Measurements from ENCODE around the gene FSHR. TPM values are rescaled to one million over a fixed set of nuclear protein-coding genes. Genes with fewer than 3 reads are reported as not detected.
A peak's percentile ranks its signal among the peaks of the same experiment; 100 is the strongest.

Gene FSHR
- total RNA-seq, 2 donors from 2014 or later: not detected

DNA sequence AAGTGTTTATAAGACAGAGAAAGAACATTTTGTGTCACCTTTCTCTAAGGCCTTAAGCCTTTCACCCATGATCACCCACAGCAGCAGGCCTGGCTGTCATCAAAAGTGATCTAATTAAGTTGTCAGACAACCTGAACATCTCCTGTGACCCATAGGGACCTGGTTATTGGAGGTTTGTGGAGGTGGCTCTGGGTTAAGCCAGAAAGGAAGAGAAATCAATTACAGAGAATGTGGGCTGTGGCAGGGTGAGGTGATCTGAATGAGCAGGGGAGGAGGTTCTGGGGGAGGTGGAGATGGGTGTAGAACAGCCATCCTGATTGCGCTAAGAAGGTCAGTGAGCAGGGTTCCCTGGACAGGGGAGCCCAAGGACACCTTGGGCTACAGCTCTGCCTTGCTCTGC lies 170.8 kb downstream of the FSHR start:
- DNase-seq: no peak
- intact Hi-C loops (cut with DNase I, micrococcal nuclease): no loop called here
- no peak for ATAC-seq

DNA sequence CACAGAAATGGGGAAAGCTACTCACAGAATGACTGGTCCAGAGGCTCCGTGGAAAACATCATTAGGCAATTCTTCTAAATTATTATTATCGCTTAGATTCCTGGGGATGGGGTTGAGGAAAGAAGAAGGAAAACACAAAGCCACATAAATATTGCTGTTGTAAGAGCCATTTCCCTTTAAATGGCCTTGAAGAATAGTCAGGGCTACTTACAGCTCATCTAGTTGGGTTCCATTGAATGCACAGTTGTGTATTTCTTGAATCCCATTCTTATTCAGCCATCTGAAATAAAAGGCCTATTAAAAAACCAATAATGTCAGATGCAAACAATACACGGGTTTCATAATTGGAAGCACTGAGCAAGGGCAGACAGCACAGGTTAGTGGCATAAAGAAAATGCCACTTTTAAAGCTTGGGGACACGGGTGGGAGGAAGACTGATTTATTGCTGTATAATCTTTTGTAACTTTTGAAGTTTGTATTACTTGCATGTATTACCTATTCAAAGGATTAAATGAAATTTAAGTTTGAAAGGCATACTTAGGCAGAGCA lies 171.4 kb downstream of the FSHR start:
- DNase-seq (no peak), ATAC-seq (no peak)
- intact Hi-C loops (cut with DNase I, micrococcal nuclease): no loop called here

DNA sequence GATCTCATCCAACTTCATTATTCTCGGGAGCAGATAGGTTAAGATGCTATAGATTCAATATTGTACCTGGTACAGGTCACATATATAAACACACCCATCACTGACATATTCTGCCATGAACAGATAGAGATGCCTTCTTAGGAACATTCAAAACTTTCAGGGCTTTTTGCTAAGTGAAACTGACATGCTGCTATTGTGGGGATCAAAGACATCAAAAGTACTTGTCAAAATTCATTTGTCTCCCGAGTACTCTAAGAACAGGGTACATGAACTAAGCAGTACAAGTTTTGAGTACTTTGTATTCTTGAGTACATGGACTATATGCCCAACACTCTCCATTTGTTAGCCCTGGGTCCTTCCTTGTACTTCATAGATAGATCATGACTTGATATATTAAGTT lies 173.5 kb downstream of the FSHR start:
- ATAC-seq (no peak), DNase-seq (no peak)
- intact Hi-C loops (cut with DNase I, micrococcal nuclease): no loop called here

DNA sequence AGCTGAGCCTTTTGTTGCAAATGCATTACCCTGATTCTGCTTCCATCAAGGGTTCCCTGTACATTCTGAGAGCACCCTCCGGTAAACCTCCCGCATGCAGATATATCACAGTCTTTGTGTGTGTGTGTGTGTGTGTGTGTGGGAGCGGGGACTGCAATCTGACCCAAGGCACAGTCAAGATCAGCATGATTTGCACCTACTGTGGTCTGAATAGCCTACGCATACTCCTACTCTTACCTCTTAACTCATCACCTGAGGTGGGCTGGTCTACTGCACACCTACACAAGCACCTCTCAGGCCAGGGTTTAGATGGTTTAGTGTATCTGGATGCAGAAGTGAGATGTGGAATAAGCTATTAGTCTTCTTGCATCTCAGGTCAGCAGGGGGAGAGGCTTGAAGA lies 174.6 kb downstream of the FSHR start:
- ATAC-seq: no peak
- intact Hi-C loops (cut with DNase I, micrococcal nuclease): no loop called here
- no peak for DNase-seq

DNA sequence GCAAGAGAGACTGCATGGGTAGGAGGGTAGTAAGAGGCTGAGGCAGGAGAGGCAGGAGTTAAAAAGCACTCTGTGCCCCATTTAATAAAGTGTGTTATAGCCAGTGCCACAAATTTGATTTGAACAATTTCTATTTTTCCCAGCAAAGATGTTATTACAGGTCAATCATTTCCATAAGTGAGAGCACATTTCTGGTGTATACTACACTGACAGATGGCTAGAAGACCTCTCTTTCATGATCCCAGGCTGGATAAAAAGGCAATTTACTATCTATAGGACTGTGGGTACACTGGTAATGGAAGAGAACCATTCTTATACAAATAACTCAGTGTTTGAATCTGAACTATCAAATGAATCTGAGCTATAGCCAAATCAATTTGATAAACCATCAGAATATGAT lies 176.2 kb downstream of the FSHR start:
- DNase-seq (no peak), ATAC-seq (no peak)
- intact Hi-C loops (cut with DNase I, micrococcal nuclease): no loop called here

DNA sequence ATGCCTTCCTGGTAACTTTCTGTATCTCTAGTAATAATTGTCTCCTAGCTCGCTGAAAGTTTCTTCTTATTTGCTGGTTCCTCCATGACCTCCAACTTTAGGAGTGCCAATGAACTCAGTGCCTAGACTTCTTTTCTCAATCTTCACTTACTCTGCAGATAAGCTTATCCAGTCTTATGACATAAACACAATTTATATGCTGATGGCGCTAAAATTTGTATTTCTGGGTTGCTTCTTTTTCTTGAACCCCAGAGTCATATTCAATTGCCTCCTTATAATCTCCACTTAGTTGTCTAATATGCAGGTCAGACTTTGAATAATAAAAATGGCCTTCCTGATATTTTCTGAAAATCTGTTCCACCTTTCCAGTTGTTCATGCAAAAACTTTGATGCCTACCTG lies 182.5 kb downstream of the FSHR start:
- no peak for DNase-seq
- no peak for ATAC-seq
- intact Hi-C loops (cut with DNase I, micrococcal nuclease): no loop called here

DNA sequence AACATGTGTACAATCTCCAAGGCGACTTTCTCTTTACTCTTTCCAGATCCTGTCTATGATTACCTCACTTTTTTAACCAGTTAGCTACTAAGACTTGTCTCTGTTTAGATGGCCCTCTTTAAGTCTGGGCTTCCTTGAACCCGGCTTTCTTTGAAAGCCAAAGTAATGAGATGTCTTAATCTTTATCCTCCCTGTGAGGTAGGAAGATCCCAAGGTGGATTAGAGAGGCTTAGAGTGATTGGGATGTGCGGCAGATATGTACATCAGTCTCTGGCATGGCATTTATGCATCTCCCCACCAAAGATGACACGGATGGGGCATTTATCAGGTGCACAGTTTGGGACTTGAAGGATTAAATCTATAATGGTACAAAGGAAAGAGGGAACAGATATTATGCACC lies 186.3 kb downstream of the FSHR start:
- intact Hi-C loops (cut with DNase I, micrococcal nuclease): no loop called here
- ATAC-seq (no peak), DNase-seq (no peak)

DNA sequence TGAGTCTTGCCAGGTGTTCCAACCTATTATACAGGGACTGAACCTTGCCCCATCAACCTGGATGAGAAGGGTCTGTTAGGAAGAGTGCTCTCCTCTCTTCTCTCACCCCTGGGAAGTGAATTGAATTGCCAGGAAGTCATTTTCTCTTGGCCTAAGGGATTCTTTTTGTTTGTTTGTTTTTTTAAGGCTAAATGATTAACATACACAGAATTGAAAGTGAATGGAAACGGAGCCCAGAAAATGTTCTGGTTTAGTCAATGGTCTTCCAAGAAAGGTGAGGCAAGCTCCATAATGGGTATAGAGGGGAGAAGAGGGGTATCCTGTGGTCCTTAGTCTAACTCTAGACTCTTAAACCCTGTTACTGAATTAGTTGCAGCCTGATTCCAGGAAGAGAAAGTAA lies 189.1 kb downstream of the FSHR start:
- intact Hi-C loops (cut with DNase I, micrococcal nuclease): no loop called here
- ATAC-seq: no peak
- DNase-seq: no peak

DNA sequence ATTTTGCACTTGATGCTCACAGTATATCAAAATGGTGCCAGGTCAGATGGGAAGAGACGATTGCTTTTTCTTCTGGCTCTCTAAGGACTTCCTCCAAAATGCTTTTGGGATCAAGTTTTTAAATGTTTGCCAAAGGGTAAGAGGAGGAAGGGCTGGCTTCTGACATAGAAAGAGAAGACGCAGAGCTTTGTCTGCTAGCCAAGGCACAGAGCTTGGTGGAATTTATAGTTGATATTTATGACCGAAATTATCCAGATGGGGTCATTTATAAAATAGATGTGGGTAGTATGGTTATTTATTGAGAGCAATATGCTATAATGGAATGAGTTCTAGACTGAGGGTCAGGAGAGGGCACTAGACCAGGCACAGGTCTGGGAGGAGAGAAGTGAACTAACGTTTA lies 193.3 kb downstream of the FSHR start:
- no peak for ATAC-seq
- no peak for DNase-seq
- intact Hi-C loops (cut with DNase I, micrococcal nuclease): no loop called here

DNA sequence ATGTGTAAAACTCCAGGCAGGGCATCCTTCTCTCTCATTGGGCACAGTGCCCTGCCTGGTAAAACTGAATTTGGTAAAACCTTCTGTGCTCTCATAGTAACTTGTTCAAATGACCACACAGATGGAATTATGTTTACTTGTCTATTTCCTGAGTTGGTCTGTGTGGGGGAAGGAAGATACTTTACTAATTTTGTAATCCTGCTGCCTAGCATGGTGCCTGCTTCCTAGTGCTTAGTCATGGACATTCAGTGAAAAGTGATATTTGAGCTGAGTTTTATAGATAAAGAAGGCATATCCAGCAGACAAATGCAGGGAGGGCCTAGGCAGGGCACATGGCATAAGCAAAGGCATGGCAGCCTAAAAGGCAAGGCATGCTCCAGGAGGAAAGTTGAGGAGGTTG lies 199.4 kb downstream of the FSHR start:
- intact Hi-C loops (cut with DNase I, micrococcal nuclease): no loop called here
- DNase-seq: no peak
- ATAC-seq: no peak

DNA sequence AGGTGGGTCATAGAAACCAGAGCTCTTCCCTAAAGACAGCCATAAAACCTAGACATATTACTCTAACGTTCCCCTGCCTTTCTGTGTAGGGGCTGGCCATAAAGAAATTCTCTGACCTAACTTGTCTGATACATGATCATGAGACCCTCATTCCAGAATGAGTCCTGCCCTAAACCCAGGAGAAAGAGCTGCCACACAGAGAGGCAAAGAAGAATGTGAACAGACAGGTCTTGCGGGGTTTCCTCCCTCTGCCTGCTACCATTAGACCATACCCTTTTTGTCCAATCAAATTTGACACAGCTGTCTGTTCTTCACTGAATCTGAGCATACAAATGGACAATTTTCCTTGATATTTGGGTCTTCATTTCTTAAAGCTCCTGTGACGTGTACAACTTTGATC lies 200.0 kb downstream of the FSHR start:
- ATAC-seq: no peak
- DNase-seq: no peak
- intact Hi-C loops (cut with DNase I, micrococcal nuclease): no loop called here

DNA sequence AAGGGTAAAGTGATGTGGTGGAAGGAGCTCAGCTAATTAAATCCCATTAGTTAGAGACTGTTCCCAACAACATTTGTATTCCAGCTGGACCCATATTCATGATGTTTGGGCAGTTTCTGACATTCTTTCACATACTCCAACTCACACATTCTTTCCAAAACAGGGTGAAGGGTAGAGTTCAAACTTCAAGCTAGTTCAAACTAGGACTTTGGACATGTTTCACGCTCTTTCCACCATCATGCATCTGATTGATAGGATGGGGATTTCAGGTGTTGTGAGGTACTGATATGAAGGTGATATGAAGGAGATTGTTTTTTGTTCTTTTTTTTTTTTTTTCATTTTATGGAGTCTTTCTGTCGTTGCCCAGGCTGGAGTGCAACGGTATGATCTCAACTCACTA lies 201.7 kb downstream of the FSHR start:
- DNase-seq (no peak), ATAC-seq (no peak)

DNA sequence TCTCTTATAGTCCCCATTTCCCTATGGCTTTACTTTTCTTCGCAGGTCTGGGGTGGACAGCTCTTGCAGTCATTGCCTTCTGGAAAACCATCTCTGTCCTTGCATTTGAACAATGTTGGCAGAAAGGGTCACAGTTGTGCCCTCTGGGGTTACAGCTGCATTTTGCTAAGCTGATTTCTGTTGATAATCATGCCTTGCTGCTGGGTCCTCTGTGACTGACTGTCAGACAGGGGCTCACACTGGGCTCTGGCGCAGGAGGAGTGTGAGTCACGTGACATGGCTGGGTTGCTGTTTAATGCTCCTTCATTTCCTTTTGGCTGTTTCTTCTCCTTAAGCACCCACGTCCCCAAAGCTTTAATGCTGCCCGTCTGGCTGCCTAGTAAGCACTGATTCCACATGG lies 202.2 kb downstream of the FSHR start:
- no peak for ATAC-seq
- DNase-seq: no peak
- intact Hi-C loops (cut with DNase I, micrococcal nuclease): no loop called here

More for the DNA sequence above, 201.7 kb downstream of the FSHR start:
- intact Hi-C loops (cut with DNase I, micrococcal nuclease): no loop called here

DNA sequence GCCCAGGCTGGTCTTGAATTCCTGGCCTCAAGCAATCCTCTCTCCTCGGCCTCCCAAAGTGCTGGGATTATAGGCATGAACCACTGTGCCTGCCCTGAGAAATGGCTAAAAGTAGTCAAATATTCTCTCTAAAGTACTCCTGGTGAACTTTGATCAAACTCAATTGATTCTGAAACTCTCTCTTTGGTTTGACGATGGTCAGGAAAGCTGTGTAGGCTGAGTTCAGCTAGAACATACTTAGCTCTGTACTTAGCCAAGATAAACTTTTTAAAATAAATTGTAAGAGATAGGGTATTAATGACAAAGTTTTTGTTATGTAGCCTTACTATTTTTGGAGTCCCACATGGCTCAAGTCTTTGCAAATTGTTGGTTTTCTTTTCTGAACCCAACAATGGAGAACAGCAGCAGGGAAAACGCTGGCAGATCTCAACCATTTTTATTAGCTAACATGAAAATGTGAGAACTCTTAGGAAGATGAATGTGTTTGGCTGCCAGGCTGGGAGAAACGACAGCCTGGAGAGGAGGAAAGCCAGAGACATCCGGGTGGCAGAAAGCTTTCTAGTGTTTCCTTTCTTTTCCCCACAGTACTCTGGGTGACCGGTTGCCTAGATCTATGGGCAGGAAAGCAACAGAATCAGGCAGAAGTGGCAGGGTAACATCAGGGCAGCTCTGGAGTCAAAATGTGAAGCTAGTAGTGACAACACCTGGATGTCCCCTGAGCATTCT lies 205.8 kb downstream of the FSHR start:
- DNase-seq (no peak), ATAC-seq (no peak)
- intact Hi-C loops (cut with DNase I, micrococcal nuclease): loop anchor here in 1 of 2 donors (5.0 kb wide), 1 partner anchor 1454 kb away; no protein-coding TSS in a partner anchor

DNA sequence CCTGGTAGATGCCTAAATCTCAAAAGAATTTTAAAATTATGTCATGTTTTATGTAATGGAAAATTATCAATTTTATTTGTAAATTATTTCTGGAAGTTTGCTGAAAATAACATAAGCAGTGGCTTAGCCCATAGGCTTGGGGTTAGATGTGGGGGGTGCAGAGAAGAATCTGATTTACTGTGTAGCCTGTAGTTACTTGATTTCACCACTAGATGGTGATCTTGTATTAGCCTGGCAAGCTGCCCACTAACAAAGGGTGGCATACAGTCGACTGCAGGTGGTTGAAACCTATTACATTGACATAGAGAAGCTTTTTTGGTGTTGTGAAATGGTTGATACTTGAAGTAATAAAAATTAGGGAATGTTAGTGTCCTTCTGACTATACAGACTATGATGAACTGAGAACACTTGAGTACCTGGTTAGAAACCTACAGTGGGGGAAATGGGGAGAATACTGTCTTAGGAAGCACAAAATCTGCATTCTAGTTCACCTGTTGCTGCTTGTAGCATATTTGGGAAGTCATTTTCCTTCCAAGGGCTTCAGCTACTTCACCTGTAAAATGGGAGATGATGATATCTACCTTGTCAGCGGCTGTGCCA lies 207.8 kb downstream of the FSHR start:
- ATAC-seq (peak; percentile 81), DNase-seq (peak in 1 of 2 donors; percentile 7)
- intact Hi-C loops (cut with DNase I, micrococcal nuclease): loop anchor here in 1 of 2 donors (5.0 kb wide), 1 partner anchor 1456 kb away; no protein-coding TSS in a partner anchor

DNA sequence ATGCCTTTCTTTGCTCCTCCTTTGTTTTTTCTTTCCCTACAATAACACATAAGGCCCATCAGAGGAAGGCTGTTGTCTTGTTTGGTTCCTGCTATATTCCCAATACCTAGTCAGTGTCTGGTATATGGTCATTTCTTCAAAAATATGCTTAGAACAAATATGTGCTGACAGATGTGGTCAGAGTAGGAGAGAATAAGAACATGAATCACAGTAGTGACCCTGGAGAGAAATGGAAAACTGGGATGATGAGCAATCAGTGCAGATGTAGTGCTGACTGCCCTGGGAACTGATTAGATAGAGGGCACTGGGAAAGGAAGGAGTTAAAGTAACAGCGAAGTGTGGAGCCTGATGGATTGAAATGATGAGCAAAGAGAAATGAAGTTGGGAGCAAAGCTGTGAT lies 209.4 kb downstream of the FSHR start:
- DNase-seq (no peak), ATAC-seq (no peak)
- intact Hi-C loops (cut with DNase I, micrococcal nuclease): loop anchor here in 1 of 2 donors (5.0 kb wide), 1 partner anchor 1457 kb away; no protein-coding TSS in a partner anchor

DNA sequence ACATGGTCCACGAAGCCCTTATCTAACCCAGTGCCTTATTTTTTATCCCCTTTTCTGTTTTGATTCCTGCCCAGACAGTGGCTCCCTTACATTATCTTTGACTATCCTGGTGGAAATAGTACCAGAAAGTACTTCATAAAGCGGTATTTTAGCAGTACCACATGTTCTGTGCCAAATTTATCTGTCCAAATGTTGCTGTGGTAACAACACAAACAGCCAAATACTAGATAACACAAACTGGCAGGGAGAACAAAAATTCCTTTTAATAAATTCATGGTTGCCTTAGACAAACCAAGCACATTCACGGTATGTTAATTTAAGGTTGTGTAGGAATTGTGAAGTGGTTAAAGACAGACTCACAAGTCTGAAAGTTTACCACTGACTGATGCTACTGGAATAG lies 210.9 kb downstream of the FSHR start:
- no peak for ATAC-seq
- intact Hi-C loops (cut with DNase I, micrococcal nuclease): no loop called here
- DNase-seq: no peak

DNA sequence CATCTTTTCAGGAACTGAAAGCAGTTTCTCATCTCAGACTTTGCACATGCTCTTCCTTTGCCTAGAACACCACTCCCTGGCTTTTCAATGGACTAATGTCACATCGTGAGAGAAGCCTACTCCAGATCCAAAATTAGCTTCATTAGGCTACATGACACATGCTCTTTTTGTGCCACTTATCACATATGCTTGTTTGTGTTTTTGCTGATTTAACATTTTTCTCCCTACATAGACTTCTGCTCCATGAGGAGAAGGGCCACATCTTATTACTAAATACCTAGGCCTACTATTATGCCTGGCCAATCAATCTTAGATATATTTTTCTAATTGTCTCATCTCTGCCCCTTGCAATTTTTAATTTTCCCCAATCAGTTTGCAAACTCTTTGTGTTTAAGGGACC lies 212.4 kb downstream of the FSHR start:
- intact Hi-C loops (cut with DNase I, micrococcal nuclease): no loop called here
- DNase-seq (no peak), ATAC-seq (no peak)

DNA sequence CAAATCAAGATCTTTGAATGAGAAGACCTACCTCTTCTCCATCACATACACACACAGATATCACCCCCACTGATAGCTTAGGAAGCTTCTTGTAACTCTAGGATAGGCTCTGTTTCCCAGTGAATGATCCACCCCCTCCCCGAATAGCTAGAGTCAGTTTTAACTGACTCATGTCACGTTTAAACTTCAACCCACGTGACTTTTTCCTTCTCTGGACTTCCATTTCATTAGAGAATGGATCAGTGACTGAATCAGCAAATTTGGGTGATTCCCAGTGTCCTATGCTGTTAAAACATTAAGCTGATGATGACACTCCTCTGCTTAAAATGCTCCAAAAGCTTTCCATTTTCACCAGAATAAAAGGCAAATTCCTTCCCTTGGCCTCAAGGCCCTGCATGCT lies 212.9 kb downstream of the FSHR start:
- no peak for ATAC-seq
- DNase-seq: no peak
- intact Hi-C loops (cut with DNase I, micrococcal nuclease): no loop called here

DNA sequence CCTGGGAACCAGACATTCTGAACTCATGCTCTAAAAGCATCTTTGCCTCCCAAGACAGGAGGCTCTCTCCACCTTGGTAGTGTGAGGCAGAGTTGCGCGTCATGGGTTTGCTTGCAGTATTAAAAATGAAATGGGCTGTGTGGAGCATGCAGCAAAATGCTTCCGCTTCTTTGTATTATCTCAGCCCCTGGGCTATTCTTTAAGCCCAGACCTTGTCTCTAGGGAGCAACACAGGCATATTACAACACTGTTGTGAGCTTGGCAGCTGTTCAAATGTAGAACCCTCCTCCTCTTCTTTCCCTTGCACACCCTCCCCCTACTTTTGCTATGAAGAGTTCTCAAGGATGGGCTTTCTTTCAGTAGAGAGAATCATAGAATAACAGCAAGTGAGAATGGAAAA lies 213.7 kb downstream of the FSHR start:
- intact Hi-C loops (cut with DNase I, micrococcal nuclease): no loop called here
- no peak for DNase-seq
- ATAC-seq: no peak

DNA sequence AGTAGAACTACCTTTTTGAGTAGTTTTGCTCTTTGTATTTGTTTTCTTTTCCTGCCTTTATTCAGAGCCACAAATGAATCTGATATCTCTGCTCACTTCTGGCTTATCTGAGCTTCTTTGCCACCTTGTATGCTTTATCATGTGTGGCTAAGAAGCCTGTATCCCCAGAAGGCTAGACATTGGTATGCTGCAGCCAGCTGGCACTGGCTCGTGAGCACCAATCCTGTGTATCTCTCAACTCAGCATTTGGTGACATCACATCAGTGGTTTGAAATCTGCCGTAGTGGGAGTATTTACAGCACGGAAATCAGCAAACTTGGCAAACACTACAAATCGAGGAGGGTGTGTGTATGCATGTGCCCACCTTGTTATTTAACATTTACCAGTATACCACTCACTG lies 215.1 kb downstream of the FSHR start:
- DNase-seq: no peak
- no peak for ATAC-seq
- intact Hi-C loops (cut with DNase I, micrococcal nuclease): no loop called here

All from left colon (tissue), 2 donors.